Prostate gland (tissue), 2 donors: Measurements from ENCODE around the gene NOVA2.

Experiments used
- POLR2A ChIP-seq: fragments of 450-650 bp; IDR thresholded peaks from one replicate; pipeline ENCODE4 v1.6.1; 2016; ENCODE audit warnings: antibody characterized with exemption, mild to moderate bottlenecking
- TF ChIP-seq, protein P1 (sequence below), 4 experiments: fragments of 200-600 bp in 2 of 4; fragments of 450-650 bp in 2 of 4; sonication (generic) in 2 of 4; IDR thresholded peaks; 1 replicate in 3 of 4; 2 replicates in 1 of 4; pipeline ENCODE4 v1.5.1; 2016 to 2019; ENCODE audit warnings: antibody characterized with exemption in 4 of 4, mild to moderate bottlenecking in 2 of 4, moderate library complexity in 2 of 4

DNA sequence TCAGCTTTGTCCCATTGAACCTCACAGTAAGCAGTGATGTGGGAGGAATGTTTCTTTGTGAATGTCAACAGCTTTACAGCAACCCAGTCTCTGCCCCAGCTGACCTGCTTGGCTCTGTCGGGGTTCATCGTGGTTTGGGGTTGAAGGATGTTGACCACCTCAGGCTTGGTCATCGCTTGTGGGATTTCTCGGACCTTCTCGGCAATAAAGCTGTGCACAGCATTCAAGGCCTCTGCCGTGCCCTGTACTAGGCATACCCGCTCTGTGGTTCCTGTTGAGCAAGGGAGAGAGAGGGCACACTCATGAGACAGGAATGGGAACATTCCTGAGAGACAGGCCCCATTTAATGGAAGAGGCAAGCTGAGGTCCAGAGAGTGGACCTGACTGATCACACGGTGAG, 20.0 kb downstream of the NOVA2 start:
- TF ChIP-seq, protein P1, sequence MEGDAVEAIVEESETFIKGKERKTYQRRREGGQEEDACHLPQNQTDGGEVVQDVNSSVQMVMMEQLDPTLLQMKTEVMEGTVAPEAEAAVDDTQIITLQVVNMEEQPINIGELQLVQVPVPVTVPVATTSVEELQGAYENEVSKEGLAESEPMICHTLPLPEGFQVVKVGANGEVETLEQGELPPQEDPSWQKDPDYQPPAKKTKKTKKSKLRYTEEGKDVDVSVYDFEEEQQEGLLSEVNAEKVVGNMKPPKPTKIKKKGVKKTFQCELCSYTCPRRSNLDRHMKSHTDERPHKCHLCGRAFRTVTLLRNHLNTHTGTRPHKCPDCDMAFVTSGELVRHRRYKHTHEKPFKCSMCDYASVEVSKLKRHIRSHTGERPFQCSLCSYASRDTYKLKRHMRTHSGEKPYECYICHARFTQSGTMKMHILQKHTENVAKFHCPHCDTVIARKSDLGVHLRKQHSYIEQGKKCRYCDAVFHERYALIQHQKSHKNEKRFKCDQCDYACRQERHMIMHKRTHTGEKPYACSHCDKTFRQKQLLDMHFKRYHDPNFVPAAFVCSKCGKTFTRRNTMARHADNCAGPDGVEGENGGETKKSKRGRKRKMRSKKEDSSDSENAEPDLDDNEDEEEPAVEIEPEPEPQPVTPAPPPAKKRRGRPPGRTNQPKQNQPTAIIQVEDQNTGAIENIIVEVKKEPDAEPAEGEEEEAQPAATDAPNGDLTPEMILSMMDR (IDR thresholded peaks at IDR 0.05) = no peak
- TF ChIP-seq POLR2A = no peak
